ENCODE results near the gene GCN1.

GCN1 gene

DNA sequence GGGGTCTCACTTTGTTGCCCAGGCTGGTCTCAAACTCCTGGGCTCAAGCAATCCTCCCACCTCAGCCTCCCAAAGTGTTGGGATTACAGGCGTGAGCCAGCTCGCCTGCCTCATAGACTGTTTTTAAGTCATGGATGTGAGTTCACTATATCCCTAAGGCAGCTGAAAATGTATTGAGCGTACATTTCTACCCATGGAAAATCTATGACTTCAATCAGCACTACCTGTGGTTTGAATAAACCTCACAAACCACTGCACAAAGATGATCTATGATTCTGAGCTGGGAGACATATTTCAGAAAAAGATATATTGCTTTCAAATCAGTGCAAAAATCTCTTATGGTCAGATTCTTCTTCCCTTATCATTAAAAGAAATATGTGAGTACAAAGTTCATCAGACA, 22.5 kb downstream of the GCN1 start:
- no peak for DNase-seq

DNA sequence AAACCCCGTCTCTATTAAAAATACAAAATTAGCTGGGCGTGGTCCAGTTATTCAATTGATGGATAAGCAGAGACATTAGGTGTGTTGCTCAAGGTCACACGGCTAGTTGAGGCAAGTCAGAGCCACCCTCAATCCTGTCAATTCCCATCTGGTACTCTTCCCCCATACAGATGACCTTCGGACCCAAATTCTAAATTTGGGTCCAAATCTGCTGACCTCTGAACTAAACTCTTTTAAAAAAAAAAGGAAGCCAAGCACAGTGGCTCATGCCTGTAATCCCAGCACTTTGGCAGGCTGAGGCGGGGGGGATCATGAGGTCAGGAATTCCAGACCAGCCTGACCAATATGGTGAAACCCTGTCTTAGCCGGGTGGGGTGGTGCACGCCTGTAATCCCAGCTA, 23.9 kb downstream of the GCN1 start:
- no peak for DNase-seq

DNA sequence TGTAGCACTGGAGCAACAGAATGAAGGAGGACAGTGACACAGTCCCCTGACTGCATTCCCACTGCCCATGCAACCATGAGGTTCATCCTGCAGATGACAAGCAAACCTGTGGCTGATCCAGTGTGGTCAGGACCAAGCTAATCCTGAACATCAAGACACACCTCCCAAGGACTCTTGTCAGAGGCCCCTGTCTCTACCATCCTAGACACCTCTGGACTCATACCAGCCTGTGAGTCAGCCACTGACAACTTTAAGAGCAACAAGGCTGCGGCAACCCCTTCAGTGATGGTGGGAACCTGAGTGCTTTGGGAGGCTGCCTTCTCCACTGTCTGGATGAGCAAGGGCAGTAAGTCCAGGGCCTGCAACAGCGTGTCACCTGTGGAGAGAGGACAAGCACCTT, 24.6 kb downstream of the GCN1 start:
- no peak for DNase-seq

DNA sequence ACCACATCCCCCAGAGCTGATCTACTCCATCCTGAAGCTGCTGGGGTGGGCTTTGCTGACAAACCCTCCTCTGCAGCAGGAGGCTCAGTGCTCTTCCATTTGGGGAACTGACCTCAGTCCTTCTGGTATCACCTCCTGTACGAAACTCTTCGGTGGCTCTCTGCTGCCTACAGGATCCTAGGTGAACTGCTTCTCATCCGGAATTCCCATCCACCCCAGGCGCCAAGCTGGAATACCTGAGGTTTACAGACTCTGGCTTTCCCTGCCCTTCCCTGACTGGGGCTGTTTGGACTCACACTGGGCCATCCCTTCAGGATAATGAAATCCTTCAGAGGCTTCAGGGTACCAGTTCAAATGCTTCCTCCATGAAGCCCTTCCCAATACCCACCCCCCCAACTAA, 26.2 kb downstream of the GCN1 start:
- DNase-seq = no peak

DNA sequence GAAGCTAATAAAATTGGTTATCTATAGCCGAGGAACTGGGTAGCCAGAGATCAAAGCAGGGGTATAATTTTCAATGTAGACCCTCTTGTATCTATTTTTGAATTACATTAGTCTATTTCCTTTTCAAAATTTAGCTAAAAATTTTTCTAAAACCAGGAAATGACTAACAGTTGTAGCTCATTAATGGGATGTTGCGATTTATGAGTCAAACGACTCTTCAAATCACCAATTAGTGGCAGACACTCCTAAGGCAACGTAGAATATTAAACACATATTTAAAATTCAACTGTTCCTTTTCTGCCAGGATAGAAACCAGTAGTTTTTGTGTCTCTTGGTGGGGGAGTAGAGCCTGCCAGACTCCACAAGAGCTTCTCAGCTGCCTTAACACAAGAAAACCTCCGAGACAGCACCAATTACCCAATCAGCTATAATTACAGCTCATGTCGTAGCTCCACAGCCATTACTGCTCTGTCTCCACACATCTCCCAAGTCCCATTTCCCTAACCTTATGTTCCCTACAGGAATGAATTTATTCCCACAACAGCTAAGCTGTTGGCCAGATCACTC, 26.9 kb downstream of the GCN1 start:
- DNase-seq = no peak

DNA sequence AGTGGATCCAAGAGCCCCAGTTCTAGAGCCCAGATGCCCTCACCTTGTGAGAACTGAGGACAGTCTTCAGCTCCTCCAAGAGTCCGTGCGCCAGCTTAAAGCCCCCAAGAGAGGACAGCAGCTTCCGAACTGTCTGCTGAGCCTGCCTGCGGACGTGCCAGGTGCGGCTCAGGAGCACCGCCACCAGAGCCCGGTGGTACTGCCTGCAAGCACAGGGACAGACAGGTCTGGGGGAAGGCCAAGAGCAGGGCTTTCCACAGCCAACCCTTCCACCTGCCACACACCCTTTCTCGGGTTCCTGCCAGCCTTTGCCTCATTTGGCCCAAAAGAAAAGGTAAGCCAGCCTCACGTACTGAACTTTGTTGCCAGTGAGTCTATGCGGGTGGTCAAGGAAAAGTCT, 30.2 kb downstream of the GCN1 start:
- DNase-seq = no peak

DNA sequence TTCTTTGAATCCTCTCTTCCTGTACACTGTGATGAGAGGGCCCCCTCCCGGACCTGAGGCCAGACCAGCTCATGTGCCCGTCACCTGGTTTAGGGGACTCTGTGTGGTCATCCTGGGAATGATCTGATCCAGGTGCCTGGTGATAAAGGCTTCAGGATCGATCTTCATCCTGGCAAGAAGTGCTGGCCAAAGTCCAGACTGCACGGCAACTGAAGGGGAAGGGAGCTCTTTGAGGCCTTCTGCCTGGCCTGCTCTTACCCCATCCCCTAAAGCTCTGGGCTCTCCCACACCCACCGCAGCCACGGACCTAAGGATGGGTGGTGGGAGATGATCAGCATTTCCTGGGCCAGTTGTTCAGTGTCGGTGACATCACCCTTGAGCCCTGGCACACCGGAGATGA, 31.8 kb downstream of the GCN1 start:
- DNase-seq = no peak

DNA sequence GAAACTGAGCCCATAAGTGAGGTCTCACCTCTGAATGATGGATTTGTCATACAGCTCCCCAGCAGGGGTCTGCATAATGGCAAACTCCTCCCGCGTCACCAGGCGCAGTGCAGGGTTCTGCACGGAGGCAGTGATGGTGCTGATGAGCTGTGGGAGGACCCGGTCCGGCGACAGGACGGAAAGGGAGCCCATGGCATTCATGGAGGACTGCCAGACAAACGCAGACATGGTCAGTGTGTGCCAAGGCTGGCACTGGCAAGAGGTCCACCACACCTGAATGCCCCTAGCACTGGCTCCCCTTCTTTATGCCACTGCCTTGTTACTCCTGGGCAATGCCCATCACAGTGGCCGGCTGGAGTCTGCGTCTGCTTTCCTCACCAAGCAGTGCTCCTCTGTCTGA, 32.7 kb downstream of the GCN1 start:
- DNase-seq = no peak

DNA sequence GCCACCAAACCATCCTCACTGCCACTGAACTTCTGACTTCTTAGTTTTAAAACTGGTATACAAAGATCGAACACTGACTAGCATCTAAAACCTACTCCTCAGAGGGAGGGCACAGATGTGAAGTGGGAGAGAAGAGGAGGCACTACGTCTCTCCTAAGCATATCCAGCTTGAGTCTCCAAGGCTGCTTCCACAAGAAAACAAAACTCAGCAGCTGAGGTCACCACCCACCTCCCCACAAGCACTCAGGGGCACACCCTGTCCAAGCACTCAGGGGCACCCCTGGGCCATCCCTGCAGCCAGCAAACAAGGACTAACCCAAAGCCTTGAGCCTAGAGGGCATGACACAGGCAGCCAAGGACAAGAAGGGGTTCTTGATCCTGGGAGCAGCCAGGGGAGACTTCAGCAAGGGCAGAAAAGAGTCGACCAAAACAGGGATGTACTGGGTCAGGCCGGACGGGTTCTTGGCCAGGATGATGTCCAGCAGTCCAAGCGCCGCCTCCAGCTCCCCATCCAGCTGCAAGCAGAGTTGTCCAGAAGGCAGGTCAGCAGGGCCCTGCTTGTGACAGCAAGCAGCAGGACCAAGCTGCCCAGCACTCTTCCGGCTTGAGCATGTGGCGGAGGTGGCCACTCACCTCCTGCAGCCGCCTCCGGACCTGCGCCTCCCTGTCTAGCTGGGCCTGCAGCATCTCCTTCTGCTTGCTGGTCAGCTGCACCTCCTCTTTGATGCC, 34.8 kb downstream of the GCN1 start:
- DNase-seq = no peak

DNA sequence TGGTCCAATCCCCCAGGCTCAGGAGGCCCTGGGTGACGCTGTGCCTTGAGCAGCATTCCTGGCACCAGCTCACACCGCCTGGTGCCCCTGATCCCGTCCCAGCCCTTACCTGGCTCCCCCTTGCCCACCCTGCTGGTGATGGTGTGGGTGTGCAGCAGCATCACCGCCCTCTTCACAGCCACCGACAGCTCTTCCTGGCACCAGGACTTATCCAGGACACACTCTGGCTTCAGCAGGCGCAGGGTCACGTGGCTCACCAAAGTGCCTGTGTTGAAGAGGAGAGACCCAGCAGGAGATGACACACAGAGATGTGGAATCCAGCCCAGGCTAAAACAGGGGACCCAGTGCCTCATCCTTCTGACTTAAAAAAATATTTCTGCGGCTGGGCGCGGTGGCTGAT, 36.2 kb downstream of the GCN1 start:
- DNase-seq = no peak

DNA sequence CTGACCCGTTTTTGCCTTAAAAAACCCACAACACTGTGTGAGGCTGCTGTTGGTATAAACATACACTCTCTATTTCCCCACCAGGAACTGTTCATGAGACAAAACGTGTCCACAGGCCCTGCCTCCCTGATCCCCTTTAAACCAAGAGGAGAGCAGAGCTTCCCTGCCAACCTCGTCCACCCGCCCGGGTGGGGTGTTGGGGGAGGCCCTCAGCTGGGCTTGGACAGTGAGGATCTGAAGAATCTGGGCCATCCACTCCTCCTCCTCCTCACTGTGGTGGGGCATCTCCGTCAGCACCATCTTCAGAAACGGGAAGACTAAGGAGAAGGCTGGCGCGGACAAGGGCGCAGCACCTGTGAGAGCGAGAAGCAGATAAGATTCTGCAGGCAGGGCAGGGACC, 36.8 kb downstream of the GCN1 start:
- no peak for DNase-seq

DNA sequence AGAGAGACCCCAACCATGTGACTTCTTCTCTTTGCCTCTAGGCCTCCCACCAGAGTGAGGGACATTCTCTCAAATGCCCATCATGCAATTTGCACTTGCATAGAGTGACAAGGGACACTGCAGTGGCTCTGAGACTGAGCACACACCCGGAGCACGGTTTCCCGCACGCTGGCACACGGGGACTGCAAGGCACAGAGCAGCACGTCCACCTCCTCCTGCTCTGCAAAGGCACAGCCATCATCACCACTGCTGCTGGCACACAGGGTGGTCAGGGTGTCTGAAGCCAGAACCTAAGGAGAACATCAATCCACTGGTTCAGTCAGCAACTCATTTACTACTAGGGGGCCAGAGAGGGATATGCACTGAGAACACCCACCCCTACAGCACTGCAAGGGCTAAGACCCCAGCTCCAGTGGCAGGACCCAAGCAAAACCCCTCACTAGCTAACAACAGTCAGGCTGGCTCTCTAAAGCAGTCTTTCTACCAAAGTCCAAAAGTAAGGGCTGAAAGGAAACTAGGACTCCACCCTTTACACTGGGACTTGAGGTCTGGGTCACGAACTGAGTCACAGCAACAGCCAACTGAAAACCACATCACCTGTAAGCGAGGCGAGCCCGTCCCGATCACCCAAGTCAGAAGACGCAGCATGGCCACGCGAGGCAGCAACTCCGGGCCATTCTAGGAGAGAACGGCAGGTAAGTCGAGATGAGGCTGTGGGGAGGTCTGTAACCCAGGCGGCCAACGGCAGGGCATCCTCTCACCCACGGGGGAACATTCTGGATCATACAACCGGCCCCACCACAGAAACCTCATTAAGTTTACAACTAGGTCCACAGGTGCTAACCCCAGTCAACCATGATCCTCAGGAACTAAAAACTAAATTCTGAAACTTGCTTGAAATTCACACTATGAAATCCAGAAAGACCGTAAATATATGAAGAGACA, 37.9 kb downstream of the GCN1 start:
- DNase-seq = no peak

DNA sequence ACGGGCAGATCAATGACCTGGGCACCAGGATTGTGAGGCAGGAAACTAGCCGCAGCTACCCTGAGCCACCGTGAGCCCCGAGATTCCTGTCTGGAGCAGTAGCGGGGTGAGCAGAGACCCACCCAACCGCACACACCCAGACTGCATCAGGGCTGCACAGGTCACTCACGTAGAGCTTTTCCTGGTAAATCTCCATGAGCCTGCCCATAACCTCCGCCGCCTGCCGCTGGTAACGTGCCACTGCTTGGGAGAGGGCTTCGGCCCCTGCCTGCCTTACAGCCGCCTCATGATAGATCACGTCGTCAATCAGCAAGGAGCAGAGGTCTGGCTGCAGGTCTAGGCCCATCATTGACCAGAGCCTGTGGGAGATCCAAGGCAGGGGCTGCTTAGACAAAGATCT, 39.4 kb downstream of the GCN1 start:
- DNase-seq = no peak

DNA sequence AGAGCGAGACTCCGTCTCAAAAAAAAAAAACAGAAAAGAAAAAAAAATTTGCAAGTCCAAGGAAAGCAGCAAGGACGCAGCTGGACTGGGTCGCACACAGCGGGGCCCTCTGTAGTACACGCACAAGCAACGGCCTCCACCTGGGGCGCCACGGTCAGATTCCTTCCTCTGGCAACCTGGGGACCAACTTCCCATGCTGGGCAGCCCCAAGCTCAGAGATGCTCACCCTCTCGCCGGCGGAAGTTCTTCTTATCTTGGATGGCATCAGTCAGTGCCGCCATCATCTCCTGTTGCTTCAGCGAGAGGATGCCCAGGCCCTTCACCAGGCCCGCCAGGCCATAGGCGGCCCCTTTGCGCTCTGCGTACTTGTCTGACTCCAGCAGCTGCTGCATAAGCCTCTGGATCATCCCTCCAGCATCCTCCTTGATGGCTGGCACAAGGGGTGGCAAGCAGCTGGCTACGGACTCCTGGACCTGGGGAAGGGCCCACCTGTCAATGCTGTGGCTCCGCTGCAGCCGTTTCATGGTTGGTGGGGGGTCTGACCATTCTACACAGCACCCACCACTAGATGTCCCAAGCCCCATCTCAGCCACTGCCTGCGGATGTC, 43.5 kb downstream of the GCN1 start:
- no peak for DNase-seq

DNA sequence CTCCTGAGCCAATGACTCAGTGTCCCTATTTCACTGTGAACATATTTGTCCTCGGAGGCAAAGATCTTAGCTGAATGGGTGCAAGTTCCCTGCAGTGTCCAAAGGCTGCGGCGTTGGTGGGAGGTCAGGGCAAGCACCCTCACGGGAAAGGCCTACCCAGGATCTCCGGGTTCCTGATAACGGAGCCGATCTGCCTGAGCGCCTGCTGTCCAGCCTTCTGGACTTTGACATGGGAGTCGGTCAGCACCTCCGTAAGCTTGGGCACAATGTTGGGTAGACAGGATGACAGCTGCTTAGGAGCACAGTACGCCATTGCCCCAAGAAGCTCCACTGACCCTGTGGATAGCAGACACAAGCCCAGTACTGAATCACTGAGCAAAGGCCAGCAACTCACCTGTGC, 46.5 kb downstream of the GCN1 start:
- no peak for DNase-seq

DNA sequence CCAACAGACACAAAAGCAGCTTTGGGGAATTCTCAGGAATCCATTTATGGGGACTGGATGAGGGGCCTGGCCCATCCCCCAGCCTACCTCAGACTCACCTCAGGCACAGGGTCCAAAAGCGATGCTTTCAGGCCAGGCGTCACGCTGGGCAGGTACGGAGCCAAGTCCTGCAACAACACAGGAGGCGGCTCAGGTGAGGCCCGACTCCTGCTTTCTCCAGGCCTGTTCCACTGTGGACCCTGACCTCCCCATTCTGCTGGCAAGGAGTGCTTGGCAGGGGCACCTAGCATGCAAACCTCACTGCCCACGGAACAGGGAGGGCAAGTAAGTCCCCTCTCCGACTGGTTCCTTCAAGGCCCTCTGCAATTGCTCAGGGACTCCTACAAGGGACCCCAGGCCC, 49.4 kb downstream of the GCN1 start:
- DNase-seq = no peak

DNA sequence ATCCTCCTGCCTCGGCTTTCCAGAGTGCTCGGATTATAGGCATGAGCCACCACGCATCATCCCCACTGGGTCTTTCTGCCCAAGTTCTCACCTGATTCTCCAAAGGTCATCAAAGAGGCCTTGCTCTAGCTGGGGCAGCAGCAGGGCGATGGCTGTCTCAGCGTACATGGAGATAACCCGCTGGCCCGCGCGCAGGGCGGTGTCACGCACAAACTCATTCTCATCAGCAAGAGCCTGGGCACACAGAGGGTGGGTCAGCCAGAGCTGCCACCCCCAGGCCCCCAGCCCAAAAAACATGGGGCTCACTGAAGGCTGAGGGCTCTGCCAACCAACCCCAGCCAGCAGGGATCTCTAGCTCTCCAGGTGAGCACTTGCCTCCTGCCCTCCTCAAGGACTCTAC, 50.3 kb downstream of the GCN1 start:
- DNase-seq = no peak

DNA sequence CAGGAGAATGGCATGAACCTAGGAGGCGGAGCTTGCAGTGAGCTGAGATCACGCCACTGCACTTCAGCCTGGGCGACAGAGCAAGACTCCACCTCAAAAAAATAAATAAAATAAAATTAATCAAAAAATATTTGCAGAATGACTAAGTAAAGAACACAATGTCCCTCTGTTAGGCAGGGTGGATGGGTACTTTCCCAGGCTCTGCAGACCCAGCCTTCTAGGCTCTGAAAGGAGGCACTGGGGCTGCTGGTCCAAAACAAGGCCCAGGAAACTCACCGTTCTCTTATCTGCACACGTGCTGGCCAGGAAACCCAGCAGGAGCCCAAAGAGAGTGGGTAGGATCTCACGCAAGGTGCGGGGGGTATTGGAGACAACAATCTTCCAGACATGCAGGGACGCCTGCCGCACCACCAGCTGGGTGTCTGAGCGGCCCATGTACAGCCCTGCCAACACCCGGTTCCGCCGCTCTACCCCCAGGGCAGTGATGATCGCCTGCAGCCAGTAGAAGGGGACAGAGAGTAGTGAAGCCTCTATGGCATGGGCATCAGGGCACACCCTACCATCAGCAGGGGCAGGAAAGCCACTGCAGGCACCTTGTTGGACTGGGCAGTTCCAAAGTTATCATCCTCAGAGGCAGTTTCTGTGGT, 52.2 kb downstream of the GCN1 start:
- no peak for DNase-seq

DNA sequence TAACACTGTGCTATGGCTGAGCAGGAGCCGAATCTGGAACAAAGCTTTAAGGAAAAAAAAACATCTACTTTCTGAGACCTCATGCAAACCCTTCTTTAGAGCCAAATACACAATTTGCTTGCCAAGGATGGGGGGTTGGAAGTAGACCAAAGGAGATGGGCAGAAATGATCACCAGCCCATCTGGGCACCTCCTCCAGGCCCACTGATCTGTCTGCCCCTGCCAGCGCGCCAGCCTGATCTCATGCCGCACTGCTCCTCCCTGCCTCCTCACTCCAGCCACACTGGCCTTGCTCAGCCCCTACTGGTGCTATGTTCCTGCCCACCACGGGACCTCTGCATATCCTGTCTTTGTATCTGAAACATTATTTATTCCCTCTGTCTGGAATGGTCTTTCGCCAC, 53.2 kb downstream of the GCN1 start:
- DNase-seq = no peak

DNA sequence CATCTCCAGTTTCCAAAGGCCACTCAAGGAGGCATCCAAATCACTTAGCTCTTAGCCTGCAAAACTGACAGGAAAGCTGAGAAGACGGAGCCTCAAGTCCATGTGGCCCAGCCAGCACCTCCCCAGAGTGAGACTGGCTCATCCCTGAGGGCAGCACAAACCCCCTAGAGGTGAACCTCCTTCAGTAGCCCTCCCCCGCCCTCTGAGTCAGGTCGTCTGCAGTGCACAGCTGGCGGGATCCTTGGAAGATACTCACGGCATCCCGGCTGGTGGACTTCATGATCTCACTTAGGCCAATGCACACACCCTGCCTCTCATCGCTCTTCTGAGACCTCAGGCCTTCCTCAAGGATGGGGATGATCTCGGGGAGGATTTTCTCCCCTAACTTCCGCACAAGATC, 53.9 kb downstream of the GCN1 start:
- no peak for DNase-seq

DNA sequence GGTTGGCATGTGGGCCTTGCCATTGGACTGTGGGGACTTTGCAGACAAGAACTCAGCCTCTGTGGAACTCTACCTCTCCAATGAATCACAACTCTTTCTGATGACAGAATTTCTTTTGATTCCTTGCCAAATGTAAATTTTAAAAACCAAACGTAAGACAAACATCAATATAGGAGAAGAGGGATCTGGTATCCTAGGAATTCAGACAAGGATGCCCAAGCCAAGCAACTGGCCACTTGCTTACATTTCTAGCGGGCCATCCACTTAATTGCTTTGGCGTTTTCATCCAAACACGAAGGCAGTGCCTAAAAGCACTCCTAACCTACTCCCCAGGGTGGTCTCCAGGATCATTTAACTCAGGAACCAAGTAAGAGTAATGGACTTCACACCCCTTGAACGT, 54.6 kb downstream of the GCN1 start:
- DNase-seq = no peak

DNA sequence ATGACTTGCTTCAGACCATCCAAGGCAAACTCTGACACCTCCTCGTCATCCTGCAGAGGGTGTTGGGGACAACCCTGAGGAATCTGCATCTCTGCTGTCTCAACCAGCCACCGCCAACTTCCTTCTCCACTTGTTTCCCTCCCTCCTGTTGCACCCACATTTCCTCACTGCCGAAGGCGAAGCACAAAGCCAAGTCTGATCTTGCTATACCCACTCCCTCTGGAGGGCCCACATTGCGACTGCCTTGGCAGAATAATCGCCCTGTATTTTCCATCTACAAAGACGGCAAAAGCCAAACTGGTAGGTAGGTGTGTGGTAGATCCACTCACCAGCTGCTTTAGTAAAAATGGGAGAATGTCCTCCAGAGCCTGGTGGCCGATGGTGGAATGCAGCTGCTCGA, 56.1 kb downstream of the GCN1 start:
- DNase-seq = no peak

DNA sequence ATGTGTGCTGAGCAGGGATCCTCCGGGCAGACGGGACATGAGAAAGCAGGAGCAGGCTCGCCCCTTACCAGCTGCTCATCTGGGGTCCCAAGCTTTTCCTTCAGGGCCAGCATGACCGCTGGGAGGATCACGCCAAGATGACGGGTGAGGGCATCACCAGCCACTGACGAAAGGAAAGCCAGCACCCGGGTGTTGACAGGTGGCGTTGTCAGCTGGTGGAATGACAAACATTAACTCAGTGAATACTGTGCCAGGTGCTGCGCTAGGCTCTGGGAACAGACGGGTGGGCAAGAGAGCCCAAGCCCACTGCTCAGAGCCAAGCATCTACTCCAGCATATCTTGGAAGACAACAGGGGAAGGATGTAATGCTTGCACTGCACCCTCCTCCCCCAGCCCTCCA, 56.7 kb downstream of the GCN1 start:
- DNase-seq = no peak
